Measurements from ENCODE around the gene THOC7. TPM values are rescaled to one million over a fixed set of nuclear protein-coding genes. Genes with fewer than 3 reads are reported as not detected.
A peak's percentile ranks its signal among the peaks of the same experiment; 100 is the strongest.

The THOC7 gene
- total RNA-seq, 3 donors from 2014 or later (not counting 1 experiment from before 2014, with no cell fraction given) = 30.3 to 35.8 (median 32.5) TPM

DNA sequence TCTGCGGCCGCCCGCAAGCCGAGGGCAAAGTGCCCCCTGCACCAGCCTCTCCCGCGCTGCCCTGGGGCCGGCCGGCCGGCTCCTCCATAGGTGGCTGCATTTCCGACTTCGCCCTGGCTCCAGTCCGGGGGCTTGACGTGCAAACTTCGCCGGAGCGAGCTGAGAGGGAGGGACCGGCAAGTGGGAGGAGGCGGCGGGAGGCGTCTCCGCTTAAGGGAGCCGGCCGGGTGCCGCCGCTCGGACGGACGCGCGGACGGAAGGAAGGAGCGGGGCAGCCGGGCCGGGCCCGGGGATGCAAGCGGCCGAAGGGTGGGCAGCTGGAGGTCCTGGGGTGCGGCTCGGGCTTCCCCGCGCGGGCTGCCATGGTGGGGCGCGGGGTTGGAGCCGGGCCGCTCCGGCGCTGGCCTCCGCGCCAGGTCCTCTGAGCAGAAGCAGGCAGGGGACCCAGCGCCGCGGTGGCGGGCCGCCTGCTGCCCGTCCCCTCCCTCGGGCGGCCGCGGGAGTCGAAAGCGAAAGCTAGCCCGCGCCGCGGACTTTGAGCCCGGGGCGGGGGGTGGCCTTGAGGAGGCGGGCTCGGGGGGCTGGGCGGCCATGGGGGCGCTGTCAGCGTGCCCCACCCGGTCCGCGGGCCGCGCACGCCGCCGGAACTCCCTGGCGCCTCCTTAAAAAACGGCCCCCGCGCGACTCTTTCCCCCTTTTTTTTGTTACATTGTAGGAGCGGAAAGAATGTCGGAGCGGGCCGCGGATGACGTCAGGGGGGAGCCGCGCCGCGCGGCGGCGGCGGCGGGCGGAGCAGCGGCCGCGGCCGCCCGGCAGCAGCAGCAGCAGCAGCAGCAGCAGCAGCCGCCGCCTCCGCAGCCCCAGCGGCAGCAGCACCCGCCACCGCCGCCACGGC lies 48.5 kb upstream of the THOC7 start, which contains the start of gene SCAANT1:
Gene SCAANT1, minus strand, starts transcription at position 511 of the 895 bp plus-strand sequence.
- Mint-ChIP-seq H3K27ac (peak within 1 kb of the TSS; percentile 90 to 96), H3K4me3 (peak within 1 kb of the TSS; percentile 92), H3K4me1 (peaks cover 38 to 49% of the 10 kb centered on the region in 2 donors), H3K36me3 (no peaks in the 10 kb centered on the region), H3K9me3 (no peaks in the 10 kb centered on the region), H3K27me3 (ENCODE audit: low read depth in 2 of 2) (no peaks in the 10 kb centered on the region)
- intact Hi-C loops (cut with micrococcal nuclease) = loop anchor here (1.0 to 5.0 kb wide), 6 partner anchors 23 to 110 kb away; partner anchors contain the start of gene PSMD6
- TF ChIP-seq, protein P1, sequence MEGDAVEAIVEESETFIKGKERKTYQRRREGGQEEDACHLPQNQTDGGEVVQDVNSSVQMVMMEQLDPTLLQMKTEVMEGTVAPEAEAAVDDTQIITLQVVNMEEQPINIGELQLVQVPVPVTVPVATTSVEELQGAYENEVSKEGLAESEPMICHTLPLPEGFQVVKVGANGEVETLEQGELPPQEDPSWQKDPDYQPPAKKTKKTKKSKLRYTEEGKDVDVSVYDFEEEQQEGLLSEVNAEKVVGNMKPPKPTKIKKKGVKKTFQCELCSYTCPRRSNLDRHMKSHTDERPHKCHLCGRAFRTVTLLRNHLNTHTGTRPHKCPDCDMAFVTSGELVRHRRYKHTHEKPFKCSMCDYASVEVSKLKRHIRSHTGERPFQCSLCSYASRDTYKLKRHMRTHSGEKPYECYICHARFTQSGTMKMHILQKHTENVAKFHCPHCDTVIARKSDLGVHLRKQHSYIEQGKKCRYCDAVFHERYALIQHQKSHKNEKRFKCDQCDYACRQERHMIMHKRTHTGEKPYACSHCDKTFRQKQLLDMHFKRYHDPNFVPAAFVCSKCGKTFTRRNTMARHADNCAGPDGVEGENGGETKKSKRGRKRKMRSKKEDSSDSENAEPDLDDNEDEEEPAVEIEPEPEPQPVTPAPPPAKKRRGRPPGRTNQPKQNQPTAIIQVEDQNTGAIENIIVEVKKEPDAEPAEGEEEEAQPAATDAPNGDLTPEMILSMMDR (IDR thresholded peaks at IDR 0.05) = no peak
- DNase-seq (peak; percentile 81 to 92), ATAC-seq (peak; percentile 69 to 86 (median 76))
- Histone ChIP-seq H3K27ac (ENCODE audit: low read length) (peak within 1 kb of the TSS; percentile 77), H3K27me3 (ENCODE audit: control insufficient read depth, insufficient read depth, low read length) (no peaks in the 10 kb centered on the region), H3K36me3 (ENCODE audit: control insufficient read depth, insufficient read depth, low read length) (peaks cover 10% of the 10 kb centered on the region), H3K9me3 (ENCODE audit: control insufficient read depth, insufficient read depth, low read length) (no peaks in the 10 kb centered on the region), H3K4me3 (ENCODE audit: low read length) (peak within 1 kb of the TSS; percentile 67), H3K4me1 (ENCODE audit: control insufficient read depth, insufficient read depth, low read length) (peaks cover 15% of the 10 kb centered on the region)
- under 1% methylated on average over 115 of the region's 115 CpGs for WGBS (ENCODE audit: insufficient coverage)

DNA sequence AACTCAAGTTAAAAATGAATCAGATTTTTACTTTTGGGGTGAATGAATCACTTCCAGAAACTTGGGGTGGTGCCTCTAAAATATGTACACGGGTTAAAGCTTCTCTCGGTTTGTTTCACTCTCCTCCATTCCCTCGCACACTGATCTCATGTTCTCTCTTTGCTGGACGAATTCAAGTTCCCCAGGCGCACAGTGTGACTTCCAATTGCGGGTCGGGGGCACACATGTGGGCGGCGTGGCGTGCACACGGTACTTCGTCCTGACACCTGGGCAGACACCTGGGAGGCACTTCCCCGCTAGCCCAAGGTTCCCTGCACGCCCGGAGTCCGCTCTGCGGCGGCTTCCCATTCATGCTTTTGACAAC lies 47.9 kb upstream of the THOC7 start:
- intact Hi-C loops (cut with micrococcal nuclease) = loop anchor here (1.0 to 5.0 kb wide), 5 partner anchors 23 to 111 kb away; partner anchors contain the start of gene PSMD6
- Histone ChIP-seq H3K4me3 (ENCODE audit: low read length) (peak overlapping the region; percentile 67), H3K36me3 (ENCODE audit: control insufficient read depth, insufficient read depth, low read length) (peaks cover 8% of the 10 kb centered on the region), H3K4me1 (ENCODE audit: control insufficient read depth, insufficient read depth, low read length) (peaks cover 15% of the 10 kb centered on the region), H3K27me3 (ENCODE audit: control insufficient read depth, insufficient read depth, low read length) (no peaks in the 10 kb centered on the region), H3K27ac (ENCODE audit: low read length) (peak overlapping the region; percentile 77), H3K9me3 (ENCODE audit: control insufficient read depth, insufficient read depth, low read length) (no peaks in the 10 kb centered on the region)
- ATAC-seq (peak; percentile 1 to 22 (median 8)), DNase-seq (peak in 1 of 2 donors; percentile 67)
- Mint-ChIP-seq H3K9me3 (no peaks in the 10 kb centered on the region), H3K27me3 (ENCODE audit: low read depth in 2 of 2) (no peaks in the 10 kb centered on the region), H3K4me3 (peak overlapping the region; percentile 92), H3K4me1 (peaks cover 38 to 46% of the 10 kb centered on the region in 2 donors), H3K27ac (peak overlapping the region; percentile 90 to 96), H3K36me3 (no peaks in the 10 kb centered on the region)
- under 1% methylated on average over 18 of the region's 18 CpGs for whole genome bisulfite sequencing (ENCODE audit: insufficient coverage)
- TF ChIP-seq, protein P1 (IDR thresholded peaks at IDR 0.05) = no peak

DNA sequence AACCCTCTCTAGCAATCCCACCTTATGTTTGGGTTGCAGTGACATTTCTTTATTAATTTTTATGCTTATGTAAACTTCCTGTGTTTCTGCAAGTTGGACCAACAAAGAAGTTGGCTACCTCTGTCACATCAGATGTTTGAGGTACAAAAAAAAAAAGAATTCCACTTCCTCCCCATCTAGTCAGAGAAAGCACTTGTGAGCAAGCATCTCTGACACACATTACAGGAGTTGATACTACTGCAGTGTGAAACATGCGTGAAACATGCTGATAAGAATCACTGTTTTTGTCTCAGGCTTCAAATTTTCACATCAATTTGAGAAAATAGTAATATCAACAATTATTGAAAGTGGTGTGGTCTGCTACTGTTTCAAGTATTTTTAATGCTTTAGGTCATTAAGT lies 47.3 kb upstream of the THOC7 start:
- intact Hi-C loops (cut with micrococcal nuclease) = loop anchor here (1.0 to 5.0 kb wide), 5 partner anchors 24 to 111 kb away; partner anchors contain the start of gene PSMD6
- H3K4me1 Mint-ChIP-seq = peaks cover 38 to 43% of the 10 kb centered on the region in 2 donors

More for the DNA sequence above, 47.3 kb upstream of the THOC7 start:
- peak overlapping the region; percentile 90 to 96 for H3K27ac Mint-ChIP-seq
- ATAC-seq (peak in 1 of 3 donors; percentile 24), DNase-seq (peak in 1 of 2 donors; percentile 72)
- H3K4me3 Mint-ChIP-seq = peak overlapping the region; percentile 92
- Histone ChIP-seq H3K4me3 (ENCODE audit: low read length) (no peak overlapping the region), H3K27ac (ENCODE audit: low read length) (peak overlapping the region; percentile 77), H3K27me3 (ENCODE audit: control insufficient read depth, insufficient read depth, low read length) (no peaks in the 10 kb centered on the region), H3K4me1 (ENCODE audit: control insufficient read depth, insufficient read depth, low read length) (peaks cover 15% of the 10 kb centered on the region), H3K36me3 (ENCODE audit: control insufficient read depth, insufficient read depth, low read length) (peaks cover 2% of the 10 kb centered on the region), H3K9me3 (ENCODE audit: control insufficient read depth, insufficient read depth, low read length) (no peaks in the 10 kb centered on the region)
- no peaks in the 10 kb centered on the region for H3K27me3 Mint-ChIP-seq (ENCODE audit: low read depth in 2 of 2)
- H3K9me3 Mint-ChIP-seq = no peaks in the 10 kb centered on the region
- TF ChIP-seq, protein P1 (IDR thresholded peaks at IDR 0.05) = no peak
- no peaks in the 10 kb centered on the region for H3K36me3 Mint-ChIP-seq
- WGBS (ENCODE audit: insufficient coverage) = 0% methylated on average over 1 of the region's 1 CpG

All from natural killer cell (primary cell).